Stimulated activated CD4-positive, alpha-beta T cell treated with anti-CD3 and anti-CD28 coated beads, Interleukin-15, amount 100 ng/mL, for 1 hour (primary cell): ENCODE measurements around the gene TRPV2.
A peak's percentile ranks its signal among the peaks of the same experiment; 100 is the strongest.
"Not testable (repeated sequence)": the region's sequence is repeated elsewhere in the genome, so short reads cannot be mapped to it uniquely, and the experiment has no call there.

Experiments
- DNase-seq, 2 donors: peaks; one replicate each; pipeline ENCODE4 v3.0.0-alpha.2; 2020; ENCODE audit warnings: low read depth in 1 of 2, low spot score in 1 of 2

Gene TRPV2

DNA sequence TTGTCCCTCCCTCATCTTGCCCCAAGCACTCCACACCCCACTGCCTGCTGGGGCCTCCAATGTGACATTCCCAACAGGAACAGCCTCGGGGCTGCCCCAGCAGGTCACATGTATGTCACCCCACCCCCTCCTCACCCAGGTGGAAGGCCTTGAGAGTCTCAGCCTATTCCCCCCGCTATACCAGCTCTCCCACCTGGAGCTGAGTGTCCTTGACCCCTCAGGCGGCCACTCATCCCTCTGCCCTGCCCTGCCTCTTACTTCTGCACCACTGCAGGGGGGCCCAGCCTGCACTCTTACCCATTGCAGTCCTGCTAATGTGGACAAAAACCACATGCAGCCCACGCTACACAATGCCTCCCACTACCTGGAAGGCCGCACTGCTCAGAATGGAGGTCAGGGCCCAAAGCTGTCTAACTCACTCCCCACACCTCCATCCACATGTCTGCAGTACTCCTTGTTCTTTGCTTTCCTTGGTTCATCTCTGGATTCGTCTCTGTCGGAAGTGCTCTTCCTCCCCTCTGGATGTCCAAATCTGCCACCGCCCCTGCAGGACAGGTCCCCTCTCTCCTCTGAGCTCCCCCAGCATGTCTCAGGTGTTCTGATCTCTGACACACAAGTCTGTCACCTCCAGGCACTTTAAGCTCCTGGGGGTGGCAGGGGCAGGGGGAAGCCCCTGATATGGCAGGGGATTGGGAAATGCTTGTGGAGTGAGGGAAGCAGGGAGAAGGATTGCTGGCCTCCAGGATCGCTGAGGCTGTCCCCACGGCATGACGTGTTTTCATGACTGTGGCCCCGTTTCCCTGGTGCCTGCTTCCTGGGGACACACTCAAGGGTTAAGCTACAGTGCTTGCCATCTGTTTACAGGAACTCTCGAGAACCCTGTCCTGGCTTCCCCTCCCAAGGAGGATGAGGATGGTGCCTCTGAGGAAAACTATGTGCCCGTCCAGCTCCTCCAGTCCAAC lies 20.8 kb downstream of the TRPV2 start:
- no peak for DNase-seq

DNA sequence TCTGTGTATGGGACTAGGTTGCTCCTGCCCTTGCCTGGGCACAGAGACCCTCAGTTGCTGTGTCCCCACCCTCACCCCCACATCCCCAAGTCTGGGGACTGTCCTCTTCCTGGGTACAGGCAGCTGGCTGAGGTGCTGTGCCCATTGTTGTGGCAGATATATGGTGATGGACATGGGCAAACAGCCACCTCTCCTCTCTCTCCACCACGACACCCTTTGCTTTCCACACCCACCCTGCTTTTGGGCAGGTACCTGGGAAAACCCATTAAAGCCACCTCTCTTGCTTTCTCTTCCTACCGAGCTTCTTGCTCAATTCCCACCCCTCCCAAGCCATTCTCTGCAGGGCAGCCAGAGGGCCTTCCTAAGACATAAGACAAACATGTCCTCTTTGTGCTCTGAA lies 21.7 kb downstream of the TRPV2 start:
- no peak for DNase-seq

DNA sequence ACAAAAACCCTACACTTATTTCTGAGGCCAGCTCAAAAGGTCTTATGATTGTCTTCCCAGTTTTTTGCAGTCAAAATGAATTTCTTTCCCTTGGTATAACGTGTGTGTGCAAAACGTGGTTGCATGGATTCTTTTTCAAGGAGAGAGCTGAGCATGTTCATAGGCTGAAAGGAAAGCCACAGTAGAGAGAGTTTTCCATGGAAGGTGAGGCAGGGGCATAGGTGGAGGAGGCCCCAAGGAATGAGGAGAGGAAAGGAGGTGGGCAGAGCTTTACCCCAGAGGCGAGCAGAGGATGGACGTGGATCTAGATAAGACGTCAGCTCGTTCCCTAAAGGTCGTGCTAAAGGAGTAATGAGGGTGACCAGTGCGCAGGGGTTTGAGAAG lies 22.8 kb downstream of the TRPV2 start:
- DNase-seq: no peak

DNA sequence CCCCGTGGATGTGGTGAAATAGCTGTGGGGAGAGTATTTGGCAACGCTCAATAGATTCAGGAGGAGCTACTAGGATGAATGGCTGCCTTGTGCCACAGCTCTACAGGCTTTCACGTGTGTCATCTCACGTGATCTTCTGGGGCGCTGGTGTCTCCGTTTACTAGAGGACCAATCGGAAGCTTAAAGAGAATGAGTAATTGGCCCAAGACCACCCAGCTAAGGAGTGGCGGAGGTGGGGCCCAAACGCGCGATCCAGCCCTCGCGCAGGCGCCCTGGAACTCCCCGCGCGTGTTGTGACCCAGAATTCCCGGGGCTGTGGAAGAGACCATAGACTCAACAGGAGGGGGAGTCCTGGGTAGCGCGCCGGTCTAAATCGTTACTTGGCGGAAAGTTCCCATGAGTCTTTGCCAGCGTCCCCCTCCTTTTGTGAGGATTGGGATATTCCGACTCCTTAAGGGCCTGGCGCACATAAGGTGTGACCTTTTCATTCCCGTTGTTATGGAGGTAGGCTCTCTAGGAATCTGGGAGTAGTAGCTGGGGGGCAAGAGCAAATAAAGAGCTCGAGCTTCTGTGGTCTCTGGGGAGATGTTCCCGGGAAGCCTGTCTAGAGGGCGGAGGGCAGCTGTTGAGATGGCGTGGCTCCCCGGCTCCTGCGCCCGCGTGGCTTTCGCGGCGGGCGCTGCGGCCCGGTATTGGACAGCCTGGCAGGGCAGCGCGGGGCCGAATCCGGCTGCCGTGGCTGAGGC lies 23.4 kb downstream of the TRPV2 start:
- DNase-seq: peak; percentile 88 to 89

DNA sequence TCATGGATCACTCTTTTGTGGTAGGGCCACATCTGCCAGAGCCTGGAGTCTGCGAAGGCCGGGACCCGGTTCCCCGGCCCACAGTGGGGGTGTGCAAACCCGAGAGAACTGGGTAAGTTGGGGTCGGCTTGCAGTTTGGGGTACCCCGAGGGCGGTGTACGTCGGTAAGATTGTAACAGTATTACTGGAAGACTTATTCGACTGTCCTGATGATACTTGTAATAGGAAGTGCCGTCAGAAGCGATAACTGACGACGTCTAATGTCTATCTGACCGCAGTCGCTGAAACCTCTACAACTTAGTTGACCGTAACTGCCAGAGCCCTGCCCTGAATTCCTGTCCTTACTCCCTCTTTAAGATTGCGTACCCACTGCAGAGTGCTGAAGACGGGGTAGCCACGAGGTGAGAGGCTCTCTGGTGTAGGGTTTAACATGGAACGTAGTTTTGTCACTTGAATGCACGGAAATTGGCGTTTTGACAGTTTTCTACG lies 24.0 kb downstream of the TRPV2 start:
- no peak for DNase-seq

DNA sequence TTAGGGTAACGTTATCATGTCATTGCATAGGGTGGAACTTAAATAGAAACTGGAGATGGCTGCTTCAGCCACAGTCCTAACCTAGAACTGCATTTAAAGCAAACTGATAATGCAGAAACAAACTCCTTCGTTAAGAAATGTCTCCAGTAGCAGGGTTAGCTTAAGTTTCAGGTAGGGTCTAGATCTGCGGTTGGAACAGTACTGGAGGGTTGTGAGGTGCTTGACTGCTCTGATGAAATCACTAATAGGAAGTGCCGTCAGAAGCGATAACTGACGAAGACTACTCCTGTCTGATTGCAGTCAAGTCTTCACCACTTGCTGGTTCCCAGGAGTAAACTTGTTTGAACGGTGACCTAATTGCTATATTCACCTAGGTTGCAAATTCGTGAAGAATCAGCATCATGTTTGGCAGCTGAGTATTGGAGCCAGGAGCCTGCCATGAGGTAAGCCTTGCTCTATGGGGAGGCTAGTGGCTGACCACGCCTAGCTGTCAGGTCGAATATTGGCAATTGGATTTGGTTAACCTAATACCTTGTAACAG lies 24.5 kb downstream of the TRPV2 start:
- no peak for DNase-seq

DNA sequence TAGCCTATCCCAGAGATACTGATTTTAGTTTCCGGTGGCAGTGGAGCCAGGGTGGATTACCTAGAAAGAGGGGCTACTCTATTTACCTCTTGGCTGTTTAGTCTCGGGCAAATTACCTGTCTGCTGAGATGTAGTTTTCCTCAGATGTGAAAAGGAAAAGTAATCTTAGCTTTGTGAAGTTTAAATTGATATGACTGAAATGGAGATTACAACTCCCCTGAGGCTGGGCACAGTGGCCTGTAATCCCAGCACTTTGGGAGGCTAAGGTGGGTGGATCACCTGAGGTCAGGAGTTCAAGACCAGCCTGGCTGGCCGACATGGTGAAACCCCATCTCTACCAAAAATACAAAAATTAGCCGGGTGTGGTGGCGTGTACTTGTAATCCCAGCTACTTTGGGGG lies 25.0 kb downstream of the TRPV2 start:
- DNase-seq: not testable (repeated sequence)

DNA sequence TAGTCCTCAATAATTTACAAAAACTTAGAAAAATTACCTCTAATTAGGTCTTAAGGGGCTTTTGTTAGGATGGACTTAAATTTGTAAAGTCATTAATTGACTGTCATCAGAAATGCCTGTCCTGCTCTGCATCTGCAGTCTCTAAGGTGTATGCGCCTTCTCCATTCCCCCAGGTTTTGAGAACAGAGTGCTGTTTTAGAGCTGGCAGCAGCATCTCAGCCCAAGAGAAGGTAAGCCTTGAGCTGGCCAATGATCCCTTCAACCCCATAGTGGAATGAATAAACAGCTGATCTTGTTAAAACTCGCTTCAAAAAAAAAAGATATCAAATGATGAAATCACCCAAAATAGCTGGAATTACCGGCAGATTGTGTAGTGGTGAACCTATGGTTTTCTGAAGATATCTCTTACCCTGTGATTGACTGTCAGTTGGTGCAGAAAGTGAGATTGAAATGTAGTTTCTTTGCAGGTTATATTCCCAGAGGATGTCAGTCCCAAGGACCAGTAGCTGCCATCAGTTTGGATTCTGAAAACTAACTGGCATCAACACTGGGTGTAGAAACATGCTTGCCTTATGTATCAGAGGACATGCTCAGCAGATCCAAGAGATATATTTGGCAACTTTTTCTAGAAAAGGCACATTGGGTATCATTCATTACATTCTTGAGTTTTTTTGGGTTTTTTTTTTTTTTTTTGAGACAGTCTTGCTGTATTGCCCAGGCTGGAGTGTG lies 25.7 kb downstream of the TRPV2 start:
- DNase-seq: no peak

DNA sequence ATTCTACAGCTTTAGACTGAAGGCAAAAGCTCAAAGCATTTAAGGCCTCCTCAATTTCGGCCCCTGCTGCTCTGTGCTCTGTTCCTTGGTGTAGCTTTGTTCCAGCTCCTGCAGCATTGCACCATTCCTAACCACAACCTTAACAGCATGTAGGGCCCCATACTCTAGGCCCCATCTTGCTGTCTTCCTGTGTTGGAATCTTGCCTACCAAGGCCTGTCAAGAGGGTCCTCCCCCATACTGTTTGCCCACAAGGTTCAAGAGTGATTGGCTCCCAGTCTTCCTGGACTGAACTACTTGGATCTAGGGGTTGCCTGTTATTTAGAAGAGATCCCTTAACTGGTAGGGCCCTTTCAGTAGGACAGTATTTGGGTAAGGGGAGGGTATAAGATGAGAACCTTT lies 26.8 kb downstream of the TRPV2 start:
- no peak for DNase-seq

DNA sequence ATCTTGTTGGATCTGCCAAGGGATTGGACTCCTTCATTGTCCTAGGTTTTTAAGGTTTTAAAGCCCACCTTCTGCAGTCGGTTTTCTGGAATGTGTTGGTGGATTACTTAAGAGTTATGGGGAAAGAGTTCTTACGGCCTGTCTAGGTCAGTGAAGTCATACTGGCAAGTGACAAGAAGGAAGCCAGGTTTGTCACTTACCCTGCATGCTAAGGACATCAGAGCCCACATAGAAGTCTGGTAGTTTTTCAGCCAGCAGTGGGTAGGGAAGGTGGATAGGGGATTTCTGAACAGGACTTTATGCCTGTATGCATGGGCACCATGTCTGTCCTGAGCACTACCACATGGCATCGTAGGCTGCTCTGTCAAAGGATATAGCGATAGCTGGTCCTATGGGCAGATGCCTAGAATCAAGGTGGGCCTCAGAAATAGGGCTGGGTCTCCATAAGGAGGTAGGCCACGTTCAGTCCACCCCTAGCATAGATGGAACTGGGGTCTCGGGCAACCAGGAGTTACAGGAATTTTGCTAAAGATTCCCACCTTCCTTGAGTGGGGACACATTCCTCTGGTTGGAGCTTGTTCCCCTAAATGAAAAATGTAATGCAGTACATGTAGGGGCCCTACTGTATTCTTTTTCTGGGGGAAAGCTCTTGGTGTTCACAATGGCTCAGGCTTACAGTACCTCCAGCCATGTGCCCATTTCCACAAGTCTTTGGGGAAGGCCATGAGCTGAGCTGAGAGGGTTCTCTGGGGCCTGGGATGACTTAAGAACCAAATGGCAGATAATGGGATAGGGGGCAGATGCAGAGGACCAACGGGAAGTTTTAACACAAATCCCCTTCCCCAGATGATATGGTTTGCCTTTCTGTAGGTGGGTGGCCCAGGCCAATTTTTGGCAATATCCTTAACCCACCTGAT lies 27.5 kb downstream of the TRPV2 start:
- no peak for DNase-seq

DNA sequence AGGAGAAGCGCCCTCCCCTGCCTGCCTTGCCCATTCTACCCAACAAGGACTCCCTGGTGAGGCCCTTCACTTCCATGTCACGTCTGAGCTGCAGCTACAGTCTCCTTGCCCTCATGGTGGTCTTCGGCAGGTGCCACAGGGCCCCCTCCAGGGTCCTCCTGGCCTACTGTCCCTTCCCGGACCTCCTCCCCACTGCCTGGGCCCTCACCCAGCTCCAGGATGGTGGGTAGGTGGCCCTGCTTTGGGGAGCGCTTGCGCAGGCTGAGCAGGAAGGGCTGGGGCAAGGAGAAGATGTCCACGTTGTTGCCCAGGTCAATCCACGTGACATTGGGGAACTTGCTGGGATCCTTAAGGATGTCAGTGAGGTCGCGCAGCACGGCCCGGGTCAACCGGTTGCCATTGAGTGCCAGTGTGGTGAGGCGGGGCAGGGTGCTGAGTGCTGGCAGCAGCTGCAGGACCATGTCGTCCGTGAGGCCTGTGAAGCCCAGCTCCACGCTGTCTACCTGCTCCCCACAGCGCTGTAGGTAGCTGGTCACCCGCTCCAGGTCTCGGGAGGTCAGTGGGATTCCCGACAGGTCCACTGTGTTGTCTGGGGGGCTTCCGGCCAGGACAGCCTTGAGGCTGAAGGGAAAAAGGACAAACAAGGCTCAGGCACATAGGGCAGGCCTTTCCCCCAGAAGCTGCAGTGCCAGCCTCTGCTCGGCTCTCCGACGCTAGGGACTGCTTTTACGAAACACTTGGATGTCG lies 28.3 kb downstream of the TRPV2 start:
- no peak for DNase-seq

DNA sequence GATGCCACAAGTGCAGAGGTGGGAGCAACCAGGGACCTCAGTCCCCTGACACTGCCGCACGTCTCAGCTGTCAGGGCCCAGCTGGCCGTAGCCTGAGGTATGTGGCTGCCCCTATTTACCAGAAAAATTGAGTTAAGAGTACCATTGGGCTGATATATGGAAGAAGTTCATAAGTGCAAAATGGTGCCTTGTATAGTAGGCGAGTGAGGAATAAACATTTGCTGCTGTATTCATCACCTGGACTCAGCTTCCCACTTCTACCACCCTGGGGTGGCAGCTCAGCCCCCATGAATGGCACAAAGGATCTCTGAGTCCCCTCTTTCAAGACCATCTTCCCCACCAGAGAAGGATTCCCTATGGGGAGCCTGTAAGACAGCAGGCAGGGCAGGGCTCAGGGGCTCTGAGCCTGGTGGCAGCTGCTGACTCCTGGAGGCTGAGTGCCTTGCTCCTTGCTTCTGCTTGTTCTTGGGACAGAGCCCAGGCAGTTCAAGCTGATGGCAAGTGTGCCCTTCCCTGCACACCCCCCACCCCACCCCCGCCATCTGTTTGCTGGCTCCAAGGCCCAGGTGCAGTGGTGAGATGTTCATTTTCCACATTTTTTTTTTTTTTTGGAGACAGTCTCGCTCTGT lies 29.0 kb downstream of the TRPV2 start:
- DNase-seq: no peak

DNA sequence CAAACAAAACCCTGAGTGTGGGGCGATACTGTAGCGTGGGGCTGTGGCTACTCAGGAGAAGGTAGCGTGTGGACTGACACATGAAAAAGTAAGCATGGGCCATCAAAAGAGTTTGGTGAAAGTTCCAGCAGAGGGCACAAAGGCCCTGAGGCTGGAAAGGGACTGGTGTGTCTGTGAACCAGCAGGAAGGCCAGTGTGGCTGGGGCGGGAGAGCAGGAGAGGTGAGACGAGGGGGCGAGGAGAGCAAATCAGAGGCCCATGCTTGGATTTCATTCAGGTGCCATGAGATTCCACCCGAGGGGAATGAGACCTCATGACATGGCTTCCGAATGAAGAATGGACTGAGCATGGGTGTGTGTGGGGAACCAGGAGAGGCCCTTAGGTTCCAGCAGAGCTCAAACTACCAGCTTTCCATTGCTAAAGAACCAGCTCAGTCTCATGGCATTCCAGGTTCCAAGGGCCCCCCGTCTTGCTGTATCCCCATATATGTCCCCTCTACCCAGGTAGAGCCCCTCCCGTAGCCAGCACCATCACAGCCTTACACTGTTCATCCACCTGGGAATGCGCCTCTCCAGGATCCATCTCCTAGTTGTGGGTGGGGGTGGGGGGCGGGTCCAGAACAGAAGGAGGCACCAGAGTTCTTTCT lies 31.1 kb downstream of the TRPV2 start:
- DNase-seq: no peak

DNA sequence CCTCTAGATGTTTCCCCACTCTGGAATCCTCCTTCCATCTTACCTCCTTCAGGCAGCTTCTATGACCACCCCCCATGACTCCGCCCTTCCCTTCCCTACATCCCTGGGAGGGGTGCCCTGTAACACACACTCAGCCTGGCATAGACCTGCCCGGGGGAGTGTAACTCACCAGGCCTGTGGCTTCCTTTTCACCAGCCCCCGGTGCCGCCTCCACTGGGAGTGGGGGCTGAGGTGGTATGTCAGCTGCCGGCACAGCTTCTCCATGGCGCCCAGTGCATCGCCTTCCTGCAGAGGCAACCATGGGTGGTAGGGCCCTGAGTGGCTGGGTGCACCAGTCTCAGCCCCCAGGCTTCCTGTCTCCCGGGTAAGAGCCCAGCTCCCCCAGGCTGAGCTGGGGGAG lies 32.3 kb downstream of the TRPV2 start:
- no peak for DNase-seq

DNA sequence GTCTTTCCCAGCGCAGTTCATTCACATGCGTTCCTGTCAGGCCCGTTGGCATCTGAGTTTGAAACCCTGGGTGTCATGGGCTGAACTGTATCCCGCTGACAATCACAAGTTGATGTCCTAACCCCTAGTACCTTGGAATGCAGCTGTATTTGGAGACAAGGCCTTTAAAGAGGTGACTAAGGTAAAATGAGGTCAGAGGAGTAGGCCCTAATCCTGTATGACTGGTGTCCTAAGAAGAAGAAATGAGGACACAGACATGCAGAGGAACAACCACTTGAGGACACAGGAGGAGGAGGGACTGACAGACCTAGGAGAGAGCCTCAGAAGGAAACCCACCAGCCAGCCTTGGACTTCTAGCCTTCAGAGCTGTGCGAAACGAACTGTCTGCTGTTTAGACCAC lies 33.1 kb downstream of the TRPV2 start:
- DNase-seq: no peak

DNA sequence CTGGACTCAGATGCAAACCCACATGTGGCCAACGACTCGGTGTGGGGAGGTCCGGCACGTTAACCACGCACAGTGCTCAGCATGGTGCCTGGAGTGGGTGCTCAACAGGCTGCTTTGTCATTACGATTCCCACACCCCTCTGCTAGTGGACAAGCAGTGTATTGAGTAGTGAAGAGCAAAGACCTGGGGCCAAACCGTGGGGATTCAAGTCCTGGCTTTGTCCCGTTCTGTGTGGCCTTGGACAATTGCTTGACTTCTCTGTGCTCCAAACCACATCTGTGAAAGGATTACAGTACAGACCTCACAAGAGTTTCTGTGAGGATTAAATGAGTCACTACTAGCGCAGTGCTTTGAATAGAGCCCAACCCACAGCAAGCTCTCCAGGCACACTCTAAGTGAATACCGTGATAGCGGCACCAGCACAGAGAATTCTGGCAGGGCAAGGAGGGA lies 33.8 kb downstream of the TRPV2 start:
- DNase-seq: no peak

DNA sequence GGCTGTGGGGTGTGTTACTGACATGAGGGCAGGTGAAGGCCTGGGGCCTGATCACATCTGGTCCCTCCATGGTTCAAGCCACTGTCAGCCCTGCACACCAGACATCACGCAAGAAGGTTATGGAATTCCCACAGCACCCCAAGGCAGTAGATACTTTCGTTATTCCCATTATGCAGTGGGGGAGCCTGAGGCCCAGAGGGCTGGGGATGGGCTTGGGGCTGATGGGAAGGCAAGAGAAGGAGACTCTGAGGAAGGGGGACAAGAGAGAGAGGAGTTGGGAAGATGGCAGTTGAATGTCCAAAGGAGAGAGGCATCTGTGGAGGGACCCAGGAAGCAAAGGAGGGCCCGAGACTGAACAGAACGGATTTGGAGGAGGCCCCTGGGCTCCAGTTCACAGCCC lies 34.7 kb downstream of the TRPV2 start:
- DNase-seq: no peak

DNA sequence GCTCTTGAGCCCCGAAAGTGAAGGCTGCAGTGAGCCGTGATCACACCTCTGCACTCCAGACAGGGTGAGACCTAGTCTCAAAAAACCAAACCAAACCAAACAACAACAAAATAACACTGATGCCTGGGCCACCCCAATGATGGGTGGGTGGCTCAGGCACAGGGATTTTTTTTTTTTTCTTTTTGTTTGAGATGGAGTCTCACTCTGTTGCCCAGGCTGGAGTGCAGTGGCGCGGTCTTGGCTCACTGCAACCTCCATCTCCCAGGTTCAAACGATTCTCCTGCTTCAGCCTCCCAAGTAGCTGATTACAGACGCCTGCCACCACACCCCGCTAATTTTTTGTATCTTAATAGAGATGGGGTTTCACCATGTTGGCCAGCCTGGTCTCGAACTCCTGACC lies 36.9 kb downstream of the TRPV2 start:
- DNase-seq: not testable (repeated sequence)

DNA sequence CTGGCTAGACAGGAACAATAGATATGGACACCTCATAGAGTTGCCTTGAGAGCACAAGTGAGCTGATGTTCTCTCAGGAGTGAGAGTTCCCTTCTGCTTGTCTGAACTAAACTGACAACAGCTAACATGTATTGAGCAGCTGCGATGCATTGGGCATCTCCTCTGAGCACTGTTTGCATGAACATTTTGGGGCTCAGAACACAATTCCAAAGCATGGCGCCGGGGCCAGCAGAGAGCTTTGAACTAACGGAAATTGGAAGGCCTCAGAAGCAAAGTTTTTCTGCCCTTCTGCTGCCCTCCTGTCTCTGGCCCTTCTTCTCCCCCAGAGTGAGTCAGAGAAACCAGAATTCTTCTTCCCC lies 38.1 kb downstream of the TRPV2 start:
- DNase-seq: no peak
